Measurements from ENCODE around the gene CMIP.

CMIP gene

DNA sequence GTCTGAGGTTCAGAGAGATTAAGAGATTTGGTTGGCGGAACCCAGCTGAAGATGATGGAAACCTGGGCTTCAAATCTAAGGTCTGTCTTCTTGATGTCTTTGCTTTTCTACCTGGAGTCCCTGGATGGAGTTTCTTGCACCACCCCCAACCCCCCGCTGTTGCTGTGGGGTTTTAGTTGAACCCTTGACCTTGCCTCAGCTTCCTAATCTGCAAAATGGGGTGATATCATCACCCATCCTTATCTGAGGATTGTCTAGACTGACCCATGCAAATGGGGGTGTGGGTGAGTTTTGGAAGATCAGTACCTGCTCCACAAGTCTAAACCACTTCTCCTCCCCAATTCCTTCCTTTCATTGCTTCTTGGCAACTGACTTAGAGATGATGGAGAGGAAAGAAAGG is 9.0 kb upstream of the CMIP start:
- no peak overlapping the region for H3K4me3 ChIP-seq (ENCODE audit: low read depth, low read length)
- in situ Hi-C loops (cut with HindIII; ENCODE audit: low pct_ligation_motif_present, low sequenced_read_pairs), result no loop called here
- H3K36me3 ChIP-seq (replicated peaks), result no peaks in the 10 kb centered on the region
- DNase-seq, result no peak
- no peaks in the 10 kb centered on the region for H3K27me3 ChIP-seq (replicated peaks)
- no peak overlapping the region for H3K27ac ChIP-seq
- TF ChIP-seq, protein P1, sequence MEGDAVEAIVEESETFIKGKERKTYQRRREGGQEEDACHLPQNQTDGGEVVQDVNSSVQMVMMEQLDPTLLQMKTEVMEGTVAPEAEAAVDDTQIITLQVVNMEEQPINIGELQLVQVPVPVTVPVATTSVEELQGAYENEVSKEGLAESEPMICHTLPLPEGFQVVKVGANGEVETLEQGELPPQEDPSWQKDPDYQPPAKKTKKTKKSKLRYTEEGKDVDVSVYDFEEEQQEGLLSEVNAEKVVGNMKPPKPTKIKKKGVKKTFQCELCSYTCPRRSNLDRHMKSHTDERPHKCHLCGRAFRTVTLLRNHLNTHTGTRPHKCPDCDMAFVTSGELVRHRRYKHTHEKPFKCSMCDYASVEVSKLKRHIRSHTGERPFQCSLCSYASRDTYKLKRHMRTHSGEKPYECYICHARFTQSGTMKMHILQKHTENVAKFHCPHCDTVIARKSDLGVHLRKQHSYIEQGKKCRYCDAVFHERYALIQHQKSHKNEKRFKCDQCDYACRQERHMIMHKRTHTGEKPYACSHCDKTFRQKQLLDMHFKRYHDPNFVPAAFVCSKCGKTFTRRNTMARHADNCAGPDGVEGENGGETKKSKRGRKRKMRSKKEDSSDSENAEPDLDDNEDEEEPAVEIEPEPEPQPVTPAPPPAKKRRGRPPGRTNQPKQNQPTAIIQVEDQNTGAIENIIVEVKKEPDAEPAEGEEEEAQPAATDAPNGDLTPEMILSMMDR (IDR thresholded peaks at IDR 0.05; ENCODE audit: low read depth, low read length, missing control alignments), result no peak

DNA sequence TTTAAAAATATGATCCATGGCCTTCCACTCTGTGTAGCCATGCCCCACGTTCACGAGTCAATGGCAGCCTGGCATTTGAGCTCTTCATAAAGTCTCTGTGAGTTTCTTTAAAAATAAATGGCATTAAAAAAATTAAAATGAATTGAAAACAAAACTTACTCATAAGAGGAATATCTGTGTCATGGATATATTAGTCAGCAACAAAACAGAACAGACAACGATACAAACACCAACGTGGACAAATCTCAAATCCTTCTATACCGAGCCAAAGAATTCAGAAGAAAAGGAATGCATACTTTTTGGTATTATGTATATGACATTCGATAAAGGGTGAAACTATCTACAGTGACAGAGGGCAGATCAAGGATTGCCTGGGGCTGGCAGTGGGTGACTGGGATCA is 8.2 kb upstream of the CMIP start:
- Histone ChIP-seq H3K27ac (no peak overlapping the region), H3K36me3 (replicated peaks) (no peaks in the 10 kb centered on the region), H3K27me3 (replicated peaks) (no peaks in the 10 kb centered on the region), H3K4me3 (ENCODE audit: low read depth, low read length) (no peak overlapping the region)
- in situ Hi-C loops (cut with HindIII; ENCODE audit: low pct_ligation_motif_present, low sequenced_read_pairs), result no loop called here
- TF ChIP-seq, protein P1 (IDR thresholded peaks at IDR 0.05; ENCODE audit: low read depth, low read length, missing control alignments), result no peak
- no peak for DNase-seq

DNA sequence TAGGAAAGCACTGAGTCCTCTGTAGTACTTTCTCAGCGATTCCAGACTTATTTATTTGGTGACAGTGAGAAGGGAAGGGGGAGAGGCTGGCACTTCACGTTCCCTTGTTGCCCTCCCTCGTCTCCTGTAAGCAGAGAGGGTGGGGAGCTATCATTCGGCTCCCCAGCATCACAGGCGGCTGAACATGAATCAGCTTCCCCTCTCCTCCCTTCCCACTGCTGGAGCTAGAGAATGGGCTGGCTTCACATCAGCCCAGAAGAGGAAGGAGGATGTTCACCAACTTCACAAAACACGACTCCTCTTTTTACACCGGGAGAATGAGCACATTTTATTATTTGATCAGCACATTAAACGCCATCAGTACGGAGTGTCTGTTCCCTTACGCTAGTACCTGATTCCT is 6.7 kb upstream of the CMIP start:
- no peak overlapping the region for H3K27ac ChIP-seq
- no peaks in the 10 kb centered on the region for H3K36me3 ChIP-seq (replicated peaks)
- no peaks in the 10 kb centered on the region for H3K27me3 ChIP-seq (replicated peaks)
- no peak for DNase-seq
- H3K4me3 ChIP-seq (ENCODE audit: low read depth, low read length), result no peak overlapping the region
- TF ChIP-seq, protein P1 (IDR thresholded peaks at IDR 0.05; ENCODE audit: low read depth, low read length, missing control alignments), result no peak
- in situ Hi-C loops (cut with HindIII; ENCODE audit: low pct_ligation_motif_present, low sequenced_read_pairs), result no loop called here

DNA sequence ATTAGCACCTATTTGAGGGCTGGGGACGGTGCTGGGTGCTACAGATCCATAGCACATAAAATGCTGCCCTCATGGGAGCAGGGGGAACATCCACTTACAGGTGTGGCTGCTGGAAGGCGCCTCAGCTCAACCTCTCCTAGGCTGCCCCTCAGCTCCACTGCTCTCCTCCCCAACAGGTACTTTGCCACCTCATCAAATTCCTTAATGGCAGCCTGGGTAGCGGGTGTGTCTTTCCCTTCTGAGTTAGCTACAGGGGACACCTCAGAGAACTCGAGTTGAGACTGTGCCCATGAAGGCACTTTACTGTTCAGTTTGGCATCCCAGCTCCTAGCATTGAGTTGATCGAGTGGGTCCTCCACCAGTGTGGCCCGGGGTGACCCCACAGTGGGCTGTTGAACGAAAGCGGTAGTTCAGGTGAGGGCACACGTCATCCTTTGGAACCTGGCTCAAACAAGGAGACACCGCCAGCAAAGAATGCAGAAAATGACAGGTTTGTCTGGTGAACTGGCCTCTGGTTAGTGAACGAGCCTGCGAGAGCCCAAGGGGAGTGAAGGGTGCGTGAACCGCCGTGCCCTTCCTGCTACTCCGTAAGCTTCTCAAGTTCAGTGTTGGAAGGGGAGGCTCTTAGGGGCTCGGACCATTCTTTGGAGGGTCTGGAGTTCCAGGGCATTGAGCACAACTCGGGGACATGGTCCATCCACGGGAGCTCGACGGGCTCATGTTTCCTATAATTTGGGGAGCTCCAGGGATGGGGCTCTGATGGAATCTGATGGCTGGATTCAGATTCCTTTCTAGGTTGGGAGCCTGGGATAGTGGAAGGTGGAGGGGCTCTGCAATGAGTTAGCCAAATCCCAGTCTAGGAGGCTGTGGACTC is 3.5 kb upstream of the CMIP start:
- DNase-seq, result no peak

DNA sequence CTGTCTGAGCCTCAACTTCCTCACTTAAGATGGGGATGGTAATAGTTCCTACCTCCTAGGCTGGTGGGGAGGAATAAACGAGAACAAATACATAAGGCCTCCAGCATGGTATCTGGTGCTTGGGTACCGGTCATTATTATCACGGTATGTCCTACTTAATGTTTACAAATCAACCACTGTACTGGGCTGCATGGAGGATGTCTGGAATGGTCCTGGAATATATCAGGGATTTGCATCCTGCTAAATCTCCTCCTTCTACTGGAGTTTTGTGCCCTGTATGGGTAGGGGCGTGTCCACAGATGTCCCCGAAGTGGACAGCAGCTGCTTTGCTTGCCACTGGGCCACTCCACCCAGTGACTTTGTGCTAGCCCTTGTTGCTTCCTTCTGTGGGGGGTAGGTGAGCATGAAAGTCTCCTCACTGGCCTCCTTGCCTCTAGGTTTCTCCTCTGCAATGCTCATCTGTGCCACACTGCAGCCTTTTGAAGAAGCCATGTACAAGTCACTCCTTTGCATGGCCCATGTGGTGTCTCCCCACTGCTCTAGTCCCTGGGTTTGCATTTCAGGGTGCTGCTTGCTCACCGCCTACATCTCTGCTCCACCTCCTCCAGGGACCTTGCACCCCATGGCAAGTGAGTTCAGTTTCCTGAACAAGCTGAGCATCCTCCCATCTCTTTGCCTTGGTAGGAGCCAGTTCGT is 2.2 kb upstream of the CMIP start:
- Histone ChIP-seq H3K27me3 (replicated peaks) (no peaks in the 10 kb centered on the region), H3K27ac (no peak overlapping the region), H3K36me3 (replicated peaks) (no peaks in the 10 kb centered on the region), H3K4me3 (ENCODE audit: low read depth, low read length) (no peak overlapping the region)
- no peak for DNase-seq
- in situ Hi-C loops (cut with HindIII; ENCODE audit: low pct_ligation_motif_present, low sequenced_read_pairs), result no loop called here
- TF ChIP-seq, protein P1 (IDR thresholded peaks at IDR 0.05; ENCODE audit: low read depth, low read length, missing control alignments), result no peak

More for the DNA sequence above, 3.5 kb upstream of the CMIP start:
- H3K27me3 ChIP-seq (replicated peaks), result no peaks in the 10 kb centered on the region
- H3K36me3 ChIP-seq (replicated peaks), result no peaks in the 10 kb centered on the region
- in situ Hi-C loops (cut with HindIII; ENCODE audit: low pct_ligation_motif_present, low sequenced_read_pairs), result no loop called here
- TF ChIP-seq, protein P1 (IDR thresholded peaks at IDR 0.05; ENCODE audit: low read depth, low read length, missing control alignments), result no peak
- H3K27ac ChIP-seq, result no peak overlapping the region
- H3K4me3 ChIP-seq (ENCODE audit: low read depth, low read length), result no peak overlapping the region
